Thyroid gland (tissue), 4 donors: ENCODE data around the gene KIFBP.
"Not testable (repeated sequence)": the region's sequence is repeated elsewhere in the genome, so short reads cannot be mapped to it uniquely, and the experiment has no call there.

Experiments used
- POLR2A ChIP-seq, 2 donors: fragments of 450-650 bp; IDR thresholded peaks; one replicate each; pipeline ENCODE4 v1.6.1; 2017; ENCODE audit warnings: antibody characterized with exemption in 2 of 2, mild to moderate bottlenecking in 2 of 2, moderate library complexity in 1 of 2
- TF ChIP-seq, protein P1 (sequence below), 6 experiments: fragments of 200-600 bp in 3 of 6; fragments of 450-650 bp in 3 of 6; sonication (generic) in 3 of 6; IDR thresholded peaks; one replicate each; pipeline ENCODE4 v1.5.1; 2016 to 2019; ENCODE audit warnings: antibody characterized with exemption in 6 of 6, mild to moderate bottlenecking in 2 of 6, inconsistent platforms in 1 of 6, moderate library complexity in 1 of 6

- TF ChIP-seq, protein P1, sequence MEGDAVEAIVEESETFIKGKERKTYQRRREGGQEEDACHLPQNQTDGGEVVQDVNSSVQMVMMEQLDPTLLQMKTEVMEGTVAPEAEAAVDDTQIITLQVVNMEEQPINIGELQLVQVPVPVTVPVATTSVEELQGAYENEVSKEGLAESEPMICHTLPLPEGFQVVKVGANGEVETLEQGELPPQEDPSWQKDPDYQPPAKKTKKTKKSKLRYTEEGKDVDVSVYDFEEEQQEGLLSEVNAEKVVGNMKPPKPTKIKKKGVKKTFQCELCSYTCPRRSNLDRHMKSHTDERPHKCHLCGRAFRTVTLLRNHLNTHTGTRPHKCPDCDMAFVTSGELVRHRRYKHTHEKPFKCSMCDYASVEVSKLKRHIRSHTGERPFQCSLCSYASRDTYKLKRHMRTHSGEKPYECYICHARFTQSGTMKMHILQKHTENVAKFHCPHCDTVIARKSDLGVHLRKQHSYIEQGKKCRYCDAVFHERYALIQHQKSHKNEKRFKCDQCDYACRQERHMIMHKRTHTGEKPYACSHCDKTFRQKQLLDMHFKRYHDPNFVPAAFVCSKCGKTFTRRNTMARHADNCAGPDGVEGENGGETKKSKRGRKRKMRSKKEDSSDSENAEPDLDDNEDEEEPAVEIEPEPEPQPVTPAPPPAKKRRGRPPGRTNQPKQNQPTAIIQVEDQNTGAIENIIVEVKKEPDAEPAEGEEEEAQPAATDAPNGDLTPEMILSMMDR (IDR thresholded peaks at IDR 0.05) = not testable (repeated sequence)
- TF ChIP-seq POLR2A (IDR thresholded peaks at IDR 0.05) = not testable (repeated sequence)
These were observed 47.7 kb upstream of the KIFBP start for GRCh38 chr10:68940917-68941316.
